GM12892 (cell line): Measurements from ENCODE around the gene GRSF1.
"Not testable (repeated sequence)": the region's sequence is repeated elsewhere in the genome, so short reads cannot be mapped to it uniquely, and the experiment has no call there.

ENCODE experiments used
- DNase-seq: peaks from one replicate; pipeline ENCODE4 v3.0.0; 2011; ENCODE audit not compliant: insufficient read length
- FAIRE-seq: peaks from 2 replicates; lab custom pipeline; 2011; peaks lifted over from hg19 to GRCh38; lab: Jason Lieb, UNC
- POLR2A ChIP-seq: IDR thresholded peaks from 2 replicates; pipeline ENCODE4 v1.6.1; 2011; ENCODE audit warnings: low read depth, low read length, control low read depth
- POLR2AphosphoS5 ChIP-seq: IDR thresholded peaks from 2 replicates; pipeline ENCODE4 v1.6.1; 2011; ENCODE audit warnings: low read depth, low read length, control low read depth
- TAF1 ChIP-seq: IDR thresholded peaks from 2 replicates; pipeline ENCODE4 v1.6.1; 2011; ENCODE audit warnings: low read depth, mild to moderate bottlenecking, control low read depth, low read length, borderline replicate concordance

GRSF1 gene

GRCh38 chr4:70778888-70779422, 60.7 kb downstream of the GRSF1 start:
- TF ChIP-seq POLR2AphosphoS5, result no peak
- TF ChIP-seq TAF1, result no peak
- no peak for TF ChIP-seq POLR2A
- no peak for FAIRE-seq
- DNase-seq, result no peak

GRCh38 chr4:70772929-70773555, 66.6 kb downstream of the GRSF1 start:
- DNase-seq (no peak), FAIRE-seq (no peak)
- TF ChIP-seq POLR2AphosphoS5, result no peak
- TF ChIP-seq TAF1, result no peak
- TF ChIP-seq POLR2A, result no peak

- DNase-seq, FAIRE-seq: not testable (repeated sequence)
These were observed 70.3 kb downstream of the GRSF1 start for GRCh38 chr4:70769396-70769795.

- no peak for FAIRE-seq
- no peak for DNase-seq
- no peak for TF ChIP-seq POLR2AphosphoS5
- no peak for TF ChIP-seq POLR2A
- TF ChIP-seq TAF1, result no peak
These were observed 71.3 kb downstream of the GRSF1 start for GRCh38 chr4:70768301-70768948.
